ENCODE data around the gene SRF.

Gene SRF

GRCh38 chr6:43204271-43205105 lies 33.4 kb downstream of the SRF start:
- no peak overlapping the region for H3K27ac ChIP-seq (ENCODE audit: low read depth, low read length, poor library complexity, severe bottlenecking)
- H3K36me3 ChIP-seq (ENCODE audit: insufficient read depth, low read length): peaks cover 27% of the 10 kb centered on the region
- H3K9ac ChIP-seq (ENCODE audit: low read length): no peak overlapping the region
- TF ChIP-seq CTCF (IDR thresholded peaks at IDR 0.05; ENCODE audit: low read length) (no peak), EZH2 (IDR thresholded peaks at IDR 0.05; ENCODE audit: borderline replicate concordance, low read length) (no peak)
- H2AFZ ChIP-seq (ENCODE audit: low read length): no peak overlapping the region
- H3K9me2 ChIP-seq (ENCODE audit: low read depth, low read length): no peaks in the 10 kb centered on the region
- H4K20me1 ChIP-seq (ENCODE audit: insufficient read depth, low read length): no peaks in the 10 kb centered on the region
- no peaks in the 10 kb centered on the region for H3F3A ChIP-seq (ENCODE audit: insufficient read depth, low read length)
- H3K27me3 ChIP-seq (ENCODE audit: insufficient read depth, low read length): no peaks in the 10 kb centered on the region
- no peak overlapping the region for H3K4me2 ChIP-seq (ENCODE audit: low read length)
- no peak overlapping the region for H3K4me3 ChIP-seq (ENCODE audit: low read depth, low read length, poor library complexity, severe bottlenecking)
- no peaks in the 10 kb centered on the region for H3K79me2 ChIP-seq (ENCODE audit: insufficient read depth, low read length)
- no peaks in the 10 kb centered on the region for H3K9me3 ChIP-seq (ENCODE audit: low read length)
- H3K4me1 ChIP-seq (ENCODE audit: insufficient read depth, low read length, severe bottlenecking): no peaks in the 10 kb centered on the region

DNA sequence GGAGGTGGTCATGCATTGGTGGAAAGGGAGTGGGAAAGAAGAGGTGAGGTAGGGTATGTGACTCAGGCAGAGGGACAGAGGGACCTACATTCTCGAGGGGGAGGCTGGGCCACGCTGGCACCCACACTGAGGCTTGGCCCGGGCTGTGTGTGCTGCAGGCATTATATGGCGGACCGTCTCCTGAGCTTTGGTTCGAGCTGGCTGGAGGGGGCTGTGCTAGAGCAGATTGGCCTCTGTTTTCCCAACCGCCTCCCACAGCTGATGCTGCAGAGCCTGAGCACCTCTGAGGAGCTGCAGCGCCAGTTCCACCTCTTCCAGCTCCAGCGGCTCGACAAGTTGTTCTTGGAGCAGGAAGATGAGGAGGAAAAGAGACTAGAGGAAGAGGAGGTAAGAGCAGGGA lies 34.8 kb downstream of the SRF start:
- Histone ChIP-seq H4K20me1 (ENCODE audit: insufficient read depth, low read length) (no peaks in the 10 kb centered on the region), H3F3A (ENCODE audit: insufficient read depth, low read length) (no peaks in the 10 kb centered on the region), H2AFZ (ENCODE audit: low read length) (no peak overlapping the region)

DNA sequence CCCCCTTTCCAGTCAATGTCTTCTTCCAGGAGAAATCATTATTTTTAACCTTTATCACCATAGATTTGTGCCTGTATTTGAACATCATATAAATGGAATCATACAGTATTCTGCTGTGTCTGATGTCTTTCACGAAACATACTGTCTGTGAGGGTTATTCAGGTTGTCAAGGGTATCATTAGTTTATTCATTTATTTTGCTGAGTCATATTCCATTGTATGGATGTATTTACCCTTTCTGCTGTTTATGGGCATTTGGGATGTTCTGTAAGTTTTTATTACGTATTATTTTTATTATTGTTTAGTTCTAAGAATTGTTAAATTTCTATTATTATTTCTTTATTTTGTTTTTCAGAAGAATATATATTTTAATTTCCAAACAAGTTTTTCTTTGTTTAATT lies 36.2 kb downstream of the SRF start:
- H3K79me2 ChIP-seq (ENCODE audit: insufficient read depth, low read length): no peaks in the 10 kb centered on the region
- H3K9me3 ChIP-seq (ENCODE audit: low read length): no peaks in the 10 kb centered on the region
- H3K36me3 ChIP-seq (ENCODE audit: insufficient read depth, low read length): peaks cover 11% of the 10 kb centered on the region
- no peak overlapping the region for H3K4me2 ChIP-seq (ENCODE audit: low read length)
- no peak overlapping the region for H3K4me3 ChIP-seq (ENCODE audit: low read depth, low read length, poor library complexity, severe bottlenecking)
- no peaks in the 10 kb centered on the region for H3K27me3 ChIP-seq (ENCODE audit: insufficient read depth, low read length)
- no peaks in the 10 kb centered on the region for H3F3A ChIP-seq (ENCODE audit: insufficient read depth, low read length)
- H2AFZ ChIP-seq (ENCODE audit: low read length): no peak overlapping the region
- H3K9ac ChIP-seq (ENCODE audit: low read length): no peak overlapping the region
- no peaks in the 10 kb centered on the region for H3K9me2 ChIP-seq (ENCODE audit: low read depth, low read length)
- no peak overlapping the region for H3K27ac ChIP-seq (ENCODE audit: low read depth, low read length, poor library complexity, severe bottlenecking)
- no peak for TF ChIP-seq CTCF (IDR thresholded peaks at IDR 0.05; ENCODE audit: low read length)
- TF ChIP-seq EZH2 (IDR thresholded peaks at IDR 0.05; ENCODE audit: borderline replicate concordance, low read length): no peak
- no peaks in the 10 kb centered on the region for H3K4me1 ChIP-seq (ENCODE audit: insufficient read depth, low read length, severe bottlenecking)
- H4K20me1 ChIP-seq (ENCODE audit: insufficient read depth, low read length): no peaks in the 10 kb centered on the region

More for the DNA sequence above, 34.8 kb downstream of the SRF start:
- Histone ChIP-seq H3K4me2 (ENCODE audit: low read length) (no peak overlapping the region), H3K36me3 (ENCODE audit: insufficient read depth, low read length) (peaks cover 14% of the 10 kb centered on the region), H3K4me1 (ENCODE audit: insufficient read depth, low read length, severe bottlenecking) (no peaks in the 10 kb centered on the region), H3K9me3 (ENCODE audit: low read length) (no peaks in the 10 kb centered on the region), H3K27me3 (ENCODE audit: insufficient read depth, low read length) (no peaks in the 10 kb centered on the region), H3K79me2 (ENCODE audit: insufficient read depth, low read length) (no peaks in the 10 kb centered on the region), H3K27ac (ENCODE audit: low read depth, low read length, poor library complexity, severe bottlenecking) (no peak overlapping the region), H3K9ac (ENCODE audit: low read length) (no peak overlapping the region), H3K9me2 (ENCODE audit: low read depth, low read length) (no peaks in the 10 kb centered on the region), H3K4me3 (ENCODE audit: low read depth, low read length, poor library complexity, severe bottlenecking) (no peak overlapping the region)
- no peak for TF ChIP-seq EZH2 (IDR thresholded peaks at IDR 0.05; ENCODE audit: borderline replicate concordance, low read length)

GRCh38 chr6:43211955-43212354 lies 40.9 kb downstream of the SRF start:
- H3K4me2 ChIP-seq (ENCODE audit: low read length): no peak overlapping the region
- no peak overlapping the region for H3K4me3 ChIP-seq (ENCODE audit: low read depth, low read length, poor library complexity, severe bottlenecking)
- H3K9ac ChIP-seq (ENCODE audit: low read length): no peak overlapping the region
- no peaks in the 10 kb centered on the region for H3K27me3 ChIP-seq (ENCODE audit: insufficient read depth, low read length)
- H3K9me3 ChIP-seq (ENCODE audit: low read length): no peaks in the 10 kb centered on the region
- no peaks in the 10 kb centered on the region for H3K4me1 ChIP-seq (ENCODE audit: insufficient read depth, low read length, severe bottlenecking)
- peaks cover 10% of the 10 kb centered on the region; the same call in 1 of the 2 replicates for H3K36me3 ChIP-seq (ENCODE audit: insufficient read depth, low read length)
- no peaks in the 10 kb centered on the region for H3K9me2 ChIP-seq (ENCODE audit: low read depth, low read length)
- no peak overlapping the region for H3K27ac ChIP-seq (ENCODE audit: low read depth, low read length, poor library complexity, severe bottlenecking)
- no peaks in the 10 kb centered on the region for H3K79me2 ChIP-seq (ENCODE audit: insufficient read depth, low read length)
- no peak overlapping the region for H2AFZ ChIP-seq (ENCODE audit: low read length)
- H3F3A ChIP-seq (ENCODE audit: insufficient read depth, low read length): no peaks in the 10 kb centered on the region
- H4K20me1 ChIP-seq (ENCODE audit: insufficient read depth, low read length): no peaks in the 10 kb centered on the region
- TF ChIP-seq CTCF (IDR thresholded peaks at IDR 0.05; ENCODE audit: low read length) (0 out of 2 replicates have a peak, but pooled peaks have one; percentile 12), EZH2 (IDR thresholded peaks at IDR 0.05; ENCODE audit: borderline replicate concordance, low read length) (no peak)

Measured in OCI-LY1 (cell line).